Gastroesophageal sphincter (tissue), 3 donors: ENCODE results near the gene ZKSCAN3.

Experiments used
- CTCF ChIP-seq, 4 experiments: fragments of 200-600 bp in 2 of 4; fragments of 450-650 bp in 2 of 4; sonication (generic) in 1 of 4; IDR thresholded peaks; one replicate each; pipeline ENCODE4 v1.5.1; 2017 to 2019; ENCODE audit warnings: antibody characterized with exemption in 4 of 4, mild to moderate bottlenecking in 2 of 4, moderate library complexity in 2 of 4
- EP300 ChIP-seq: sonication (generic); formaldehyde crosslinking; IDR thresholded peaks from one replicate; pipeline ENCODE4 v1.6.1; 2017; ENCODE audit warnings: antibody characterized with exemption, mild to moderate bottlenecking
- POLR2A ChIP-seq, 2 donors: fragments of 450-650 bp; IDR thresholded peaks; one replicate each; pipeline ENCODE4 v1.6.1; 2017; ENCODE audit warnings: antibody characterized with exemption in 2 of 2, mild to moderate bottlenecking in 2 of 2, moderate library complexity in 1 of 2
- POLR2AphosphoS5 ChIP-seq: sonication (generic); formaldehyde crosslinking; IDR thresholded peaks from one replicate; pipeline ENCODE4 v1.6.1; 2017; ENCODE audit warnings: antibody characterized with exemption

DNA sequence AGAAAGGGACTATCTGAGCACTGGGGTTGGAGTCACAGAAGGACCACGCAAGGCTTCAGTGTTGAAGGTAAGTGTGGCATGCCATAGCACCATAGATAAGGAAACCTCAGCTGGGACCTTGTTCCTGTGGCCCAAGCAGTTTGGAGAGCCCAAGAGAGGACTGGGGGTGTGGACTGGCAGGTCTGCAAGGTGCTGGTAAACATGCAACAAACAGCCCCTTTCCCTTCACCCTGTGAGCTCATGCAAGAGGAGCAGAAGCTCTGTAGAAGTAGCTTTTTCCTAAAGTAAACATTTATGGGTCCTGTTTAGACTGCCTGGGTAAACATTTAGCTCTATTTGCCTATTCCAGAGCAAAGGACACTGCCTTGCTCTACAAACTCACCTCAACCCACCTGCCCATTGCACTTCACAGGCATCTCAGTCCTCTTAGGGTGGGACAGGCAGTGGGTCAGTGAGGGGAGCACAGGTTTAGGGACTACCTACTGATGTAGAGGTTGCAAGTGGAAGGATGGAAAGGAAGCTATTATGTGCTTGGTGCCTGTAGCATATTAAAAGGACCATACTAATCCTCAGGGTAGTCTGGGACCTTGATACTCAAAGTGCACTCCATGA, 25.8 kb upstream of the ZKSCAN3 start:
- TF ChIP-seq CTCF (IDR thresholded peaks at IDR 0.05): no peak
- TF ChIP-seq POLR2A (IDR thresholded peaks at IDR 0.05): no peak
- TF ChIP-seq POLR2AphosphoS5: no peak
- no peak for TF ChIP-seq EP300
